Activated T-helper 17 cell treated with anti-CD3 and anti-CD28 coated beads, Interleukin-2, amount 50 U/mL, for 72 hours (primary cell): ENCODE results near the gene HPDL. TPM values are rescaled to one million over a fixed set of nuclear protein-coding genes. Genes with fewer than 3 reads are reported as not detected.

Source experiments
- ATAC-seq: fragments of 150-1000 bp; cut with Tn5 transposase; replicated peaks from 2 replicates; pipeline ENCODE4 v1.10.0; 2021; ENCODE audit warnings: mild to moderate bottlenecking, moderate library complexity
- H3K27ac Mint-ChIP-seq: one replicate; pipeline ENCODE4 v1.8.0; 2022; ENCODE audit warnings: mixed read lengths
- H3K27me3 Mint-ChIP-seq: one replicate; pipeline ENCODE4 v1.8.0; 2022; ENCODE audit warnings: mixed read lengths
- H3K36me3 Mint-ChIP-seq: one replicate; pipeline ENCODE4 v1.8.0; 2022; ENCODE audit warnings: low read depth, mild to moderate bottlenecking, mixed read lengths
- H3K4me1 Mint-ChIP-seq: one replicate; pipeline ENCODE4 v1.8.0; 2022; ENCODE audit warnings: mixed read lengths
- H3K4me3 Mint-ChIP-seq: one replicate; pipeline ENCODE4 v1.8.0; 2022; ENCODE audit warnings: mild to moderate bottlenecking, mixed read lengths
- H3K9me3 Mint-ChIP-seq: one replicate; pipeline ENCODE4 v1.8.0; 2022; ENCODE audit warnings: mixed read lengths
- total RNA-seq, 2 donors: library from RNA; stranded (reverse); gene quantifications; one replicate each; pipeline ENCODE4 v1.2.3, GENCODE V29; 2022

The HPDL gene
- total RNA-seq, 2 donors from 2014 or later = 4.5 to 22.6 TPM

DNA sequence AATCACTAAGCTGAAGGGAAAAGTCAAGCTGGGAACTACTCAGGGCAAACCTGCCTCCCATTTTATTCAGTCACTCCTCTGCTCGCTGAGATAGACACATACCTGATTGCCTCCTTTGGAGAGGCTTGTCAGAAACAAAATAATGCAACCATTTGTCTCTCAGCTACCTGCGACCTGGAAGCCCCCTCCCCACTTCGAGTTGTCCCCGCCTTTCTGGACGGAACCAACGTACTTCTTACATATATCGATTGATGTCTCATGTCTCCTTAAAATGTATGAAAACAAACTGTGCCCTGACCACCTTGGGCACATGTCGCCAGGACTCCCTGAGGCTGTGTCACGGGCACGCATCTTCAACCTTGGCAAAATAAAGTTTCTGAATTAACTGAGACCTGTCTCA lies 21.5 kb upstream of the HPDL start:
- ATAC-seq = no peak
- Mint-ChIP-seq H3K27ac (peak overlapping the region; percentile 80), H3K27me3 (no peaks in the 10 kb centered on the region), H3K36me3 (no peaks in the 10 kb centered on the region), H3K4me1 (peaks cover 19% of the 10 kb centered on the region), H3K4me3 (peak overlapping the region; percentile 93), H3K9me3 (no peaks in the 10 kb centered on the region)

DNA sequence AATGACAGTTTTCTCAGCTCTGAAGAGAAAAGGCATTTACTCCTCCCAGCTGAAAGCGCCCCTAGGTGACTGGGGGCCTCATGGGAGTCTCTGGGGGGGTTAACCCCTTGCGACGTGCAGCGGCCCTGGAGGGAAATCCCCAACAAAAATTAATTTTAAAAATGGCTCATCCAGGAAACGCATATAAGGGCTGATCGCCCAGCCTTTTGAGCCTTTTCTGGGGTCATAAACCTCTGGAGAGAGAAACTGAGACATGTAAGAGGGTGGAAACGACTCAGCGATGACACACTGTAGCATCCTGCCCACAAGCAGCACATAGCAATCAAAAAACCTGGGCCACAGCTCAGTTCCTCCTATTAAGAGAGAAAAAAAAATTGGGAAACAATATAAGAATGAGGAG lies 20.4 kb upstream of the HPDL start:
- Mint-ChIP-seq H3K4me1 (peaks cover 19% of the 10 kb centered on the region), H3K4me3 (peak overlapping the region; percentile 93), H3K27ac (peak overlapping the region; percentile 70), H3K36me3 (no peaks in the 10 kb centered on the region), H3K9me3 (no peaks in the 10 kb centered on the region), H3K27me3 (no peaks in the 10 kb centered on the region)
- peak; percentile 47 for ATAC-seq

DNA sequence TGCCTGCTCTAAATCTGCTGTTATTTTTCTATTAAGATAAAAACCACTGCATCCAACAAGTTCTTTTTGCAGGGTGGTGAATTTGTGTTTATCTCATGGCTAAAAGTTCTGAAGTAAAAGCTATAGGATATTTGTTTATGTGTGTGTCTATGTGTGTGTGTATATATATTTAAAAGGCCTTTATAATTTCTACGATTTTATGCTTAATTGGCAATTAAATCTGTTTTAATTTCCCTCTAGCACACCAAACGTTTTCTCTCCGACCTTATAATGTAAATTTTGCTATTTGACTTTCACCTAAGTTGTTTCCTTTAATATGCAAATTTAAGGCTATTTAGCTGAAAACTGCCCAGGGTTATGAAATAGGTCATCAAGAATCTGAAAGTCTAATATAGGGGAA lies 19.8 kb upstream of the HPDL start:
- Mint-ChIP-seq H3K27ac (peak overlapping the region; percentile 70), H3K27me3 (no peaks in the 10 kb centered on the region), H3K36me3 (no peaks in the 10 kb centered on the region), H3K9me3 (no peaks in the 10 kb centered on the region), H3K4me3 (peak overlapping the region; percentile 93), H3K4me1 (peaks cover 15% of the 10 kb centered on the region)
- ATAC-seq = no peak

DNA sequence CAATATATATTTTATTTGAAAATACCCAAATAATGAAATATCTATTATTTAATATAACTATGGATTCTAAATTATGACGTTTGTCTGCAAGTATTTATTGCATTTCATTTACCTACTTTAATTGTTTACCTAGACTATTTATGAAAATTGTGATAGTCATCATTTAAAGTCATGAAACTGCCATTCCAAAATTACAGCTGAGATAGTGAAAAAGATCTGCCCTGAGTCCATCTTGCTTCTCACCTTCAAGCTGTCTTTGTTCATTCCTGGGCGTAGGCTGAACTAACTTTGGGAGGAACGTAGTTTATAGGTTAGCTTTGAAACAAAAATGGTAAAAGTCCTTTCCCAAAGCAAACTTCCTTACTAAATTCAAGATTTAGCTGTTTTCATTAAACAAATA lies 12.4 kb upstream of the HPDL start:
- no peaks in the 10 kb centered on the region for H3K36me3 Mint-ChIP-seq
- no peaks in the 10 kb centered on the region for H3K9me3 Mint-ChIP-seq
- no peaks in the 10 kb centered on the region for H3K27me3 Mint-ChIP-seq
- ATAC-seq = no peak
- no peak overlapping the region for H3K4me3 Mint-ChIP-seq
- no peak overlapping the region for H3K27ac Mint-ChIP-seq
- H3K4me1 Mint-ChIP-seq = no peaks in the 10 kb centered on the region

DNA sequence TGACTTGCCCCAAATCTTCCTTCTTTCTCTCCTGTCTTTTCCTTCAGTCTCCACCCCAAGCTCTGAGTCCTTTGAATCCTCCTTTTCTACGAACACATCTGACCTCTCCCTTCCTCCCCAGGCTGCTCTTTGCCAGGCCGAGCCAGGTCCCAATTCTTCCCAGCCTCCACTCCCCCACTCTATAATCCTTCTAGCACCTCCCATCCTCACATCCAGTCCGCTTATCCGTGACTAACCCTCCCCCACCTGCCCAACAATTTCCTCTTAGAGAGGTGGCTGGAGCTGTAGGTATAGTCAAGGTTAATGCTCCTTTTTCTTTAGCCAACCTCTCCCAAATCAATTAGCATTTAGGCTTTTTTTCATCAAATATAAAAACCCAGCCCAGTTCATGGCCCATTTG lies 9.5 kb upstream of the HPDL start:
- Mint-ChIP-seq H3K9me3 (no peaks in the 10 kb centered on the region), H3K4me3 (no peak overlapping the region), H3K4me1 (no peaks in the 10 kb centered on the region), H3K27ac (no peak overlapping the region), H3K36me3 (no peaks in the 10 kb centered on the region), H3K27me3 (no peaks in the 10 kb centered on the region)
- no peak for ATAC-seq

DNA sequence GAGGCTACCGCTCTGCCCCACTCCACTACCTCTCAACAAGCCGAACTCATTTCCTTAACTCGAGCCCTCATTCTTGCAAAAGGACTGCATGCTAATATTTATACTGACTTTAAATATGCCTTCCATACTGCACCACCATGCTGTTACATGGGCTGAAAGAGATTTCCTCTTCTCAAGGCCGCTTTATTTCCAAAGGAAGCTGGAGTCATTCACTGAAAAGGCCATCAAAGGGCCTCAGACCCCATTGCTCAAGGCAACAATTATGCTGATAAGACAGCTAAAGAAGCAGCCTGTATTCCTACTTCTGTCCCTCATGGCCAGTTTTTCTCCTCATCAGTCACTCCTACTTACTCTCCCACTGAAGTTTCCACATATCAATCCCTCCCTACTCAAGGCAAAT lies 6.9 kb upstream of the HPDL start:
- no peak for ATAC-seq
- Mint-ChIP-seq H3K27me3 (no peaks in the 10 kb centered on the region), H3K4me1 (no peaks in the 10 kb centered on the region), H3K27ac (no peak overlapping the region), H3K36me3 (no peaks in the 10 kb centered on the region), H3K9me3 (no peaks in the 10 kb centered on the region), H3K4me3 (no peak overlapping the region)

DNA sequence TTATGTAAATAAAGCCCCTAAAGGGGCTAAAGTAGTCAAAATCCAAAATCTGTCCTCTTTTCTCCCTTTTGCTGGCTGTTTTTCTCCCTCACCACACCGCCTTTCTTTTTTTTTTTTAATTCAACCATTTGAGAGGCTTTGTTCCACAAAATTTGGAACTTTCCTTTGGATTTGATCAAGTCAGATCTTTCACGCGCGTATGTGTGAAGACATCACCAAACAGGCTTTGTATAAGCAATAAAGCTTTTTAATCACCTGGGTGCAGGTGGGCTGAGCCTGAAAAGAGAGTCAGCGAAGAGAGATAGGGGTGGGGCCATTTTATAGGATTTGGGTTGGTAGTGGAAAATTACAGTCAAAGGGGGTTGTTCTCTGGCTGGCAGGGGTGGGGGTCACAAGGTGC lies 5.3 kb upstream of the HPDL start:
- Mint-ChIP-seq H3K27ac (no peak overlapping the region), H3K9me3 (no peaks in the 10 kb centered on the region), H3K27me3 (no peaks in the 10 kb centered on the region), H3K4me3 (no peak overlapping the region), H3K4me1 (no peaks in the 10 kb centered on the region), H3K36me3 (no peaks in the 10 kb centered on the region)
- no peak for ATAC-seq

DNA sequence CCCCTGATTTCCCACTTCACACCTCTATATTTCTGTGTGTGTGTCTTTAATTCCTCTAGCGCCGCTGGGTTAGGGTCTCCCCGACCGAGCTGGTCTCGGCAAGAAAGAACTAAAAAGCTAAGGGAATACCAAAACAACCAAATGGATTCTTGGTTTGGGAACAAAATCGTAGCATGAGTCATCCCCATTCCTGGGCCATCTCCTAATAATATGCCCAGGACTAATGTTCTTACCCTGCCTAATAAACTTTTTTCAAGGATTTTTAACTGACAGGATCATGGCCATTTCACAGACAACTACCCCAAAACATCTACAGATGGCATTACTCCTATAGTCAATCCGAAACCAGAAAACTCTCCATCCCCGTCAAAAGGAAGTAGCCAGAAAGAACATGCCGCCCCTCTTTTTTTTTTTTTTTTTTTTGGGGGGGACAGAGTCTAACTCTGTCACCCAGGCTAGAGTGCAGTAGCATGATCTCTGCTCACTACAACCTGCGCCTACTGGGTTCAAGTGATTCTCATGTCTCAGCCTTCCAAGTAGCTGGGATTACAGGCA lies 4.1 kb upstream of the HPDL start:
- H3K27ac Mint-ChIP-seq = no peak overlapping the region
- no peaks in the 10 kb centered on the region for H3K9me3 Mint-ChIP-seq
- no peak for ATAC-seq
- no peaks in the 10 kb centered on the region for H3K27me3 Mint-ChIP-seq
- no peaks in the 10 kb centered on the region for H3K4me1 Mint-ChIP-seq
- H3K36me3 Mint-ChIP-seq = no peaks in the 10 kb centered on the region
- no peak overlapping the region for H3K4me3 Mint-ChIP-seq

DNA sequence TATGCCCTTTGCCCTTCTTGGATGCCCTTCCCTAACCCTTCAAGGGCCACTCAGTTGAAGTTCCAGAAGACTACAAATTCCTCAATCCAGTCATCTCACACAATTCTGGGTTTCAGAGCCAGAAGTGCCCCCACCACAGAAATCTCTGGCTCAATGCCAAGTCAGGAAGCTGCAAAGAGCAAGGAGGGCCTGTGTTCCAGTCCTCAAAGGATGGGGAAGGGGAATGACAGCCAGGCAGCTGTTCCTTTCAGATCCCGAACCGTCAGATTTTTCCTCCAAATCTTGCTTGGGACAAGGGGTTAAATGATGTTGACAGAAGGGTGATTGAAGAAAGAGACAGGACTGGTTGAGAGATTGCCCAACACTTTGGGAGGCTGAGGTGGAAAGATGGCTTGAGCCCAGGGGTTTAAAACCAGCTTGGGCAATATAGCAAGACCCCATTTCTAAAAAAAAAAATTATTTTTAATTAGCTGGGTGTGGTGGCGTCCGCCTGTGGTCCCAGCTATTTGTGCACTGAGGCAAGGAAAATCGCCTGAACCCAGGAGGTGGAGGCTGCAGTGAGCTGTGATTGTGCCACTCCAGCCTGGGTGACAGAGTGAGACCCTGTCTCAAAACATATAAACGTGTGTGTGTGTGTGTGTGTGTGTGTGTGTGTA lies 716 bp upstream of the HPDL start:
- Mint-ChIP-seq H3K4me1 (no peaks in the 10 kb centered on the region), H3K9me3 (no peaks in the 10 kb centered on the region), H3K27me3 (no peaks in the 10 kb centered on the region), H3K4me3 (peak overlapping the region; percentile 80), H3K36me3 (peaks cover 31% of the 10 kb centered on the region), H3K27ac (peak overlapping the region; percentile 26)
- no peak for ATAC-seq

DNA sequence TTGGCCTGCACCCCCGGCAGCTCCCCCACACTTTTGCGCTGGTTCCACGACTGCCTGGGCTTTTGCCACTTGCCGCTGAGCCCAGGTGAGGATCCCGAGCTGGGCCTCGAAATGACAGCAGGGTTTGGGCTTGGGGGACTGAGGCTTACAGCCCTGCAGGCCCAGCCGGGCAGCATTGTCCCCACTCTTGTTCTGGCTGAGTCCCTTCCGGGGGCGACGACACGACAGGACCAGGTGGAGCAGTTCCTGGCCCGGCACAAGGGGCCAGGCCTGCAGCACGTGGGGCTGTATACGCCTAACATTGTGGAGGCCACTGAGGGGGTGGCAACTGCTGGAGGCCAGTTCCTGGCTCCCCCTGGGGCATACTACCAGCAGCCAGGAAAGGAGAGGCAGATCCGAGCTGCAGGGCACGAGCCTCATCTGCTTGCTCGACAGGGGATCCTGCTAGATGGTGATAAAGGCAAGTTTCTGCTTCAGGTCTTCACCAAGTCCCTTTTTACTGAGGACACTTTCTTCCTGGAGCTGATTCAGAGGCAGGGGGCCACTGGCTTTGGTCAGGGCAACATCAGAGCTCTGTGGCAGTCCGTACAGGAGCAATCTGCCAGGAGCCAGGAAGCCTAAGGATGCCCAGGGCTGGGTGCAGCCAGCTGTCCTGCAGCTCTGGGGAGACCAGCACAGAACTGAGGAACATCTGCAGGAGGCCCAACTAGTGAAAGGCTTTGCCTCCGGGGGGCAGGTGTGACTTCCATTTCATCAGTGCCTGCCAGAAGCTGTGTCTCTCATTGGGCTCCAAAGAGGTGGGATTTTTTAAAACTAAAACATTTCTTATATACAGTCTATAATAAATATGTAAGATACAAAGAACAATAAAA lies 1.2 kb downstream of the HPDL start:
- H3K4me1 Mint-ChIP-seq = no peaks in the 10 kb centered on the region
- peak overlapping the region; percentile 80 for H3K4me3 Mint-ChIP-seq
- H3K9me3 Mint-ChIP-seq = no peaks in the 10 kb centered on the region
- H3K36me3 Mint-ChIP-seq = peaks cover 35% of the 10 kb centered on the region
- ATAC-seq = peak; percentile 11
- no peaks in the 10 kb centered on the region for H3K27me3 Mint-ChIP-seq
- H3K27ac Mint-ChIP-seq = no peak overlapping the region

DNA sequence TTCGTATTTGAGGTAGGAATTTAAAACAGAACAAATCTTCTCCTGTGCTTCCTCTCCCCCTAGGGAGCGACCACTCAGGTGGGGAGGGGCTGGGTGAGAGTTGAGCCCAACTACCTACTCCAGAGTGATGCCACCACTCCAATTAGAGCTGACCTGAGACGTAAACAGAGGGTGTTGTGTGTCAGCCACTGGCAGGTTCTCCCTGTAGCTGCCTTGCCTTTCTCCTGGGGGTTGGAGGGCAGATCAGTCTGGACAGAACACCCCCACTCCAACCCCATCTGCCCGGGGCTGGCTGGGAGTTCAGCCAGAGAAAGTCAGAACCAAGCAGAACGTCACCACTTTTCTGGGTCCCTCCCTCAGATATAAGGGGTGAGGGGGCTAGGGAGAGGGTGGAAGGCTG lies 2.0 kb downstream of the HPDL start:
- ATAC-seq = no peak
- Mint-ChIP-seq H3K36me3 (peaks cover 35% of the 10 kb centered on the region), H3K9me3 (no peaks in the 10 kb centered on the region), H3K27ac (peak overlapping the region; percentile 49), H3K4me3 (peak overlapping the region; percentile 80), H3K27me3 (no peaks in the 10 kb centered on the region), H3K4me1 (no peaks in the 10 kb centered on the region)

DNA sequence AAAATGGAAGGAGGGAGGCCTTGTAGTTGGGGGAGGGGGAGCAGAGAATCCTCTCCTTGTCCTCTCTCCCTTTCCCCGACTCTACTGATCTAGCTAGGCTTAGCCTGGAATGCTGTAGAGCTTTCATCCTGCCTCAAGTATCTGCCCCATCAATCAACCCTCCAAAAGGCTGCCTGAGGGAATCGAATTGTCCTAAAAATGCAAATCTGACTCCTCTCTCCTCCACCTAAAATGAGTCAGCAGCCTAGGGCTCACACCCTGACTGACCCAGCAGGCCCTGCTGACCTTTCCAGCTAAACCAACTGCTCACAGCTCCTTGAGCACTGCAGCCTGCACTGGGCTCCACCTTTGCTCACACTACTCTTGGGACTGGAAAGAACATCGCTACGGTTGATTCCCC lies 2.8 kb downstream of the HPDL start:
- H3K27me3 Mint-ChIP-seq = no peaks in the 10 kb centered on the region
- H3K9me3 Mint-ChIP-seq = no peaks in the 10 kb centered on the region
- no peaks in the 10 kb centered on the region for H3K4me1 Mint-ChIP-seq
- H3K36me3 Mint-ChIP-seq = peaks cover 35% of the 10 kb centered on the region
- no peak for ATAC-seq
- no peak overlapping the region for H3K27ac Mint-ChIP-seq
- H3K4me3 Mint-ChIP-seq = peak overlapping the region; percentile 31

DNA sequence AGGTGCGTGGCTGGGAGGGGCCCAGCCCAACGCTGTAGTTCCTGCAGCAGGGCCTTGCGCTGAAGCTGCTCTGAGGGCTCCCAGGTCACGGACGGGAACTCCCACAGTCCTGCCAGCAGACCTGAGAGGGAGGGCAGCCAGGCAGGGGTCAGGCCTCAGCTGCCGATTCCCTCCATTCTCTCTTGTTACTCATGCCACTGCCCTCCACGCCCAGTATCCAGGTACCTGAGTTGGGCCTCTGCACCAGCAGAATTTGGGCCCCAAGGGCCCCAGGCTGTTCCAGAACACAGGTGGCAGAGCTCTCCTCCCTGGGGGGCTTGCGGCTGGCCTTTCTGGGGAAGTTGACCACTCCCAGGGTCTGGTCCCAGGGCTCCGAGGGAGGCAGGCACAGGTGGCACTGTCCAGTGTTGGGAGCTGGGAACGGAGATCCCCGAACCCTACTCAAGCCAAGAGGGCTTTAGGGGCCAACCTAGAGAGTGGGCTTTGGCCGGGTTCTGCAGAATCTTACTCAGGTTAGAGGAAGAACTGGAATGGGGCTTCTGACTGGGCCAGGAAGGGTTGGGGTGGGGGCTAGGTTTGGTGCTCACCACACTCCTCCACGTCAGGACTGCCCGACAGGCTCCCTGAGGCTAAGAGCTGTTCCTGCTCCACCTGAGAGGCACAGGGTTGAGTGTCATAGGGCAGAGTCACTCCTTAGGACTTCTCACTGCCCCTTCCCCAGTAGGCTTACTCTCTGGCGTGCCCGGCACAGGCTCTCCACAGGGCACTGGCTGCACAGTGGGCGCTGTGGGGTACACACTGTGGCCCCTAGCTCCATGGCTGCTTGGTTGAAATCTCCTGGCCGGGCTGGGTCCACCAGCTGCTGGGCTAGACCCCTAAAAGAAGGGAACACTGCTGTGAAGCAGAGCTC lies 5.0 kb downstream of the HPDL start:
- Mint-ChIP-seq H3K4me1 (no peaks in the 10 kb centered on the region), H3K27ac (no peak overlapping the region), H3K4me3 (no peak overlapping the region), H3K36me3 (peaks cover 35% of the 10 kb centered on the region), H3K27me3 (no peaks in the 10 kb centered on the region), H3K9me3 (no peaks in the 10 kb centered on the region)
- no peak for ATAC-seq

DNA sequence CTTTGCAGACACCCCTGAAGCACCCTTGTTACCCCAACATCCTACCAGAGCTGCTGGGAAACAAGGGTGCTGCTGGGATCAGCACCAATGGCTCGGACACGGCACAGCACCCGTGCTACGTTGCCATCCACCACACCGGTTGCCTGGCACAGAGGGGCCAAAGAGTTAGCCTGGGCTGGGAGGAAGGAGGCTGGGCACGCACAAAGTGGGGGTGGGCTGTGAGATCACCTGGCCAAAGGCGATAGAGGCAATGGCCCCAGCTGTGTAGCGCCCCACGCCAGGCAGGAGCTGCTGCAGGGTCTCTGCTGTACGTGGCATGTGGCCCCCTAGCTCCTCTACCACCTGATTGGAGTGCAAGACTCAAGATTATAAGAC lies 5.6 kb downstream of the HPDL start:
- no peaks in the 10 kb centered on the region for H3K27me3 Mint-ChIP-seq
- ATAC-seq = no peak
- peaks cover 35% of the 10 kb centered on the region for H3K36me3 Mint-ChIP-seq
- H3K4me1 Mint-ChIP-seq = no peaks in the 10 kb centered on the region
- H3K9me3 Mint-ChIP-seq = no peaks in the 10 kb centered on the region
- H3K27ac Mint-ChIP-seq = no peak overlapping the region
- no peak overlapping the region for H3K4me3 Mint-ChIP-seq
